Hematopoietic multipotent progenitor cell treated with erythropoietin and hydrocortisone succinate and interleukin-3 and kit ligand, for 8 days (in vitro differentiated cells): Measurements from ENCODE around the gene KRTAP4-2.
"Not testable (repeated sequence)": the region's sequence is repeated elsewhere in the genome, so short reads cannot be mapped to it uniquely, and the experiment has no call there.

Source experiments
- DNase-seq: peaks from one replicate; pipeline ENCODE4 v3.0.0-alpha.2; 2015

Gene KRTAP4-2

DNA sequence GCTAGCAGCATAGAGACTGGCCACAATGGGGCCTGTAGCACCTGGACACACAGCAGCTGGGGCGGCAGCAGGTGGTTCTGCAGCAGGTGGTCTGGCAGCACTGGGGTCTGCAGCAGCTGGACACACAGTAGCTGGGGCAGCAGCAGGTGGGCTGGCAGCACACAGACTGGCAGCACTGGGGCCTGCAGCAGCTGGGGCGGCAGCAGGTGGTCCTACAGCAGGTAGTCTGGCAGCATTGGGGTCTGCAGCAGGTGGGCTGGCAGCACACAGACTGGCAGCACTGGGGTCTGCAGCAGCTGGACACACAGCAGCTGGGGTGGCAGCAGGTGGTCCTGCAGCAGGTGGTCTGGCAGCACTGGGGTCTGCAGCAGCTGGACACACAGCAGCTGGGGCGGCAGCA is 17.8 kb downstream of the KRTAP4-2 start:
- not testable (repeated sequence) for DNase-seq

DNA sequence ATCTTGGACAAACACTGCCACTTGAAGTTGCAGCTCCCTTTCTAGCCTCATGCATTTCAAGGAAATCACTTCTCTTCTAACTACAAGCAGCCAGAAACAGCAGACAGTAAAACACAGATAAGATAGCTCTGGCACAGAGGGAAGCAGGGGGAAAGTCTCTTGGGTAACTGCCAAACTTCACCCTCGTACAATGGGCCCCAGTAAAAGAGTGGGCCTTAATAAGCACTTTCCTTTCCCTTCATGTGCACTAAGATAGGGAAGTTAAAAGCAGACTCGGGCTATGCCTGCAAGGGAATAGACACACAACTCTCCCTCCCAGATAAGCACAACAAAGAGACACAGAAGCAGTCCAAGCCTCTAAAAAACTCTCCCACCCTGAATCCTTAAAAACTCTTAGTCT is 24.2 kb downstream of the KRTAP4-2 start:
- DNase-seq: peak; percentile 63

DNA sequence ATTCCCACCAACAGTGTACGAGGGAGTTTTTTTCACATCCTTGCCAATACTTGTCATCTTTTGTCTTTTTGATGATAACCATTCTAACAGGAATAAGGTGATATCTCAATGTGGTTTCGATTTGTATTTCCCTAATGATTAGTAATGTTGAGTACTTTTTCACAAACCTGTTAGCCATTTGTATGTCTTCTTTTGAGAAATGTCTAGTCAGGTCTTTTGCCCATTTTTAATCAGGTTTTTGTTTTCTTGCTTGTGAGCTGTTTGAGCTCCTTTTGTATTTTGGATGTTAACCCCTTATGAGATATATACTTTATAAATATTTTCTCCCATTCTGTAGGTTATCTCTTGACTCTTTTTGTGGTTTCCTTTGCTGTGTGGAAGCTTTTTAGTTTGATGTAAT is 26.5 kb downstream of the KRTAP4-2 start:
- DNase-seq: no peak

DNA sequence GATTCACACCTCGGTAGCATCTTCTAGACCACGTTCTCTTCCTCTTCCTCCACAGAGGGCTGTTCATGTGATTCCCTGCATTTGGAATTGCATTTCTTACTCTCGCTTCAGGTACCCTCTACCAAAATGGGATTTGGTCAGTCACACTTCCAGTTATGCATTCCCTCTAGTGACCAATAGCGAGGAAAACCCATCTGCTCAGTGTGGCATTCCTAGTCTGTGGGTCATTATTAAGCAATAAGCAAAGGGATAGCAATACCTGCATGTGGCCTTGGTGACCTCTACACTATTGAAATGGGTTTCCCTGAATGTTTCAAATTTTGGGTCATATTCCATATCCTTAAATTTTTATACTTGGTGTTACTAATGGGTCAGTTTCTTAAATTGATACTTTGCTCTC is 28.0 kb downstream of the KRTAP4-2 start:
- no peak for DNase-seq

DNA sequence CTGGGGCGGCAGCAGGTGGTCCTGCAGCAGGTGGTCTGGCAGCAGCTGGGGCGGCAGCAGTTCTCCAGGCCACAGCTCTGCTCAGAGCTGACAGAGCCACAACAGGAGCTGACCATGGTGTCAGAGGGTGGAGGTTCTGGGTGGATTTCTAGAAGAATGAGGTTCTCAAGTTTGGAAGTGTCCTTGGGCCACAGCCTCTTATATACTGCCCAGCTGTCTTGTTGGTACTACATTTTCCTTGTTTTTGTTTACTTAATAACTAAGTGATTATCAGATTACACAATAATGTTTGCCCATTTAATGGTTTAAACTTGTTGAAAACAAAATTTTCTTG is 28.4 kb downstream of the KRTAP4-2 start, which contains the start of gene KRTAP4-5:
KRTAP4-5 (minus strand) TSS at position 174 of the 334 bp plus-strand sequence; CDS start at position 116, 58 bp downstream.
- no peak for DNase-seq

DNA sequence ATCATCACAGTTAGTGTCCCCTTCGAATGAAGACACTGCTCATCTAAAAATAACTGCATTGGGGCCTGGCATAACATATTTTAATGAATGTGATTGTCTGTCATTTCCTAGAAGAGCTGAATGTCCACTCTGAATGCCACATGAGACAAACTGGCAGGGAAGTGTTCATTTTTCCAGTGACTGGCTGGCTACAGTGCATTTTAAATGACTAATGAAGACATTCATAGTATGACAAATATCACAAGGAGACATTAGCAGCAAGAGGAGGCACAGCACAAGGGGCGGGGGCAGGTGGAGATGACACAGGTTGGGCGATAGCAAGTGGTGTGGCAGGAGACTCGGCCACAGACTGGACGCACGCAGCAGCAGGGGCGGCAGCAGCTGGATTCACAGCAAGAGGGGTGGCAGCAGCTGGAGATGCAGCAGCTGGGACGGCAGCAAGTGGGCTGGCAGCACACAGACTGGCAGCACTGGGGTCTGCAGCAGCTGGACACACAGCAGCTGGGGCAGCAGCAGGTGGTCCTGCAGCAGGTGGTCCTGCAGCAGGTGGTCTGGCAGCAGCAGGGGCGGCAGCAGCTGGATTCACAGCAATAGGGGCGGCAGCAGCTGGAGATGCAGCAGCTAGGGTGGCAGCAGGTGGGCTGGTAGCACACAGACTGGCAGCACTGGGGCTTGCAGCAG is 28.9 kb downstream of the KRTAP4-2 start:
- not testable (repeated sequence) for DNase-seq

DNA sequence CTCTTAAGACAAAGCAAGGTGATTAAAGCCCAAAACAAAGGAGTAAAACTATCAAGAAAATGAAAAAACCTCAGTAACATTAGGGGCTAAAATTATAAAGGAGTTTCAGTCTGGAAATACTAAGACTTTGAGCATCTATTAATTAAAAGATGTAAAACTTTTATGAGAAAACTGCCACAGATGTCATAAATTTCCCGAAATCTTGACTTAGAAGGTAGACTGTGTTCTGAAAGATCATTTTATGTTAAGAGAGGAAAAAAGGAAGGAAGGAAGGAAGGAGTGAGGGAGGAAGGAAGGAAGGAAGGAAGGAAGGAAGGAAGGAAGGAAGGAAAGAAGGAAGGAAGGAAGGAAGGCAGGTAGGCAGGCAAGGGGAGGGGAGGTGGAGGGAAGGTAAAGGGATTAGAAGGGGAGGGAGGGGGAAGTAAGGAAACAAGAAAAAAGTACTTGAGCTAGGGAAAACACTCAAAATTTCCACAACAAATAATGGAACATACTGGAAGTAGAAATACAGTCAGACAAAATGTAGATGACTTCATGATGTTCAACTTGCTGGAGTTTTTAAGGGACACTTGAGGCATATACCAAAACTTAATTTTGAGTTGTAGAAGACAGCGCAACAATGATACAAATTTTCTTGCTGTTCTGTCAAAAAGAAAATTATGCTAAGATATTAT is 30.4 kb downstream of the KRTAP4-2 start:
- DNase-seq: no peak

DNA sequence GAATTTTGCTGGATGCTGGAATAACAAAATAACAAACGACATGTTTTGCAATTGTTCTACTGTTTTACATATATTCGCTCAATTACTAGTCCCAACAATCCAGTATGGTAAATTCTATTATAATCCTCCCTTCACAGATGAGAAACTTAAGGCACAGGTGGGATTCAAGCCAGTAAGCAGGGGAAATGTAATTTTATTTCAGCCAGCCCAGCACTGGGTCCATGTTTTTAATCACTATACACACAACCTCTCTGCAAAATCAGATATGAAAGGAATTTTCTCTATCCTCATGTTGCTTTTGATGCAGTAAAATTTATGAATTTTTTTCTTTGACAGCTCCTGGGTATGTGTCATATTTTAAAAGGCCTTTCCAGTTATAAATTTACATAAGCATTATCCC is 32.8 kb downstream of the KRTAP4-2 start:
- no peak for DNase-seq

DNA sequence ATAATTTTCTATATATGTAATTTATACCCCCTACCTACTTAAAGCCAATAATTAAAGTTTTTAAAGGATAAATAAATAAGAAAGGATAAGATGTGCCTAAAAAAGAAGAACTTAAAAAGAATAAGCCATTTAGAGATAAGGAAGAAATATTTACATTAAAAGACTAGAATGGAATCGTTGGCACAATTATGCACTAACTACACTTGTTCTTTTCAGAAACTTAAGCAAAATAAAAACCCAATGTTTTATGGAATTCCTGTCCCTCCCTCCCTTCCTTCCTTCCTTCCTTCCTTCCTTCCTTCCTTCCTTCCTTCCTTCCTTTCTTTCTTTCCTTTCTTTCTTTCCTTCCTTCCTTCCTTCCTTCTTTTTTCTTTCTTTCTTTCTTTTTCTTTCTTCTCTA is 33.2 kb downstream of the KRTAP4-2 start:
- DNase-seq: no peak

DNA sequence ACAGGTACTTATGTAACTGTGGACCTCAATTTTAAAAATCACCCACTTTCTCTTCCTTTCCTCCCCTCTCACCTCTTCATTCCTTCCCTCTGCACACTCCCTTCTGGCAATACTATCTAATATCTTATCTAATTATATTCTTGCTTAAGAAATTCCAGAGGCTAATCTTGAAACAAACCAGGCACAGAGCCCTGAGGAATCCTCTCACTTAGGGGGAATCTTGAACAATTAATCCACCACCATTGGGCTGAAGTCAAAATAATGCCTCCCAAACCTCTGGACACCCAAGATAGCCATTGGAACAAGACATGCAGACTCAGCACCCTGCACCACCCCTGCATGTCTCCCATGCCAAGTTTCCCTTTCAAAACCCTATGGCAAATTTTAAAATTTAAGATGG is 36.7 kb downstream of the KRTAP4-2 start:
- DNase-seq: no peak

DNA sequence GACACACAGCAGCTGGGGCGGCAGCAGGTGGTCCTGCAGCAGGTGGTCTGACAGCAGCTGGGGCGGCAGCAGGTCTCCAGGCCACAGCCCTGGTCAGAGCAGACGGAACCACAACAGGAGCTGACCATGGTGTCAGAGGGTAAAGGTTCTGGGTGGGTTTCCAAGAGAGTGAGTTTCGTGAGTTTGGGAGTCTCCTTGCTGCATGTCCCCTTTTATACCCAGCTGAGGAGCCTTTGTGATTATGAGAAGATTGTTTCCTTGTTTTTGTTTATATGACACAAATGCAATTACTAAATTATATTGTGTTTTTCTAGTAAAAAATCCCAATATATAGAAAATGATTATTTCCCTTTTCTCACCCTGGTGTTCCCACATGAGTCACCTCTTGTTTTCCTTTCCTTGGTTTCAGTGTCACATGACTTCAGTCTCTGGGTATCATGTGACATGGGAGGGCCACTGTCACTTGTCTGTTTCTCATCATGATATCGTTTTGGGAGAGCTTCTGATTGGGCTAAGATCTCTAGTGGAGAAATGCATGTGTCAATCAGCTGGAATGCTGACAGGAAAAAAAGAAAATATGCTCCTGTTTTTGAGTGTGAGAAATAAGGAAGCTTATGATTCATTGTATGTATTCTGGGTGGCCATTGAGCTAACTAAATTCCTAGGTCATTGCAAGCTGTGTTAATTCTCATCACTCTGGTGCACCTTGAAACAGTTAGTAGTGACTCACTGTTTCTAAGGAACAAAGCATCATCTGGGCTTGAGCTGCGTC is 37.5 kb downstream of the KRTAP4-2 start, which contains the start of gene KRTAP4-6:
KRTAP4-6 (minus strand) TSS at position 185 of the 772 bp plus-strand sequence; CDS start at position 128, 57 bp downstream.
- DNase-seq: no peak

DNA sequence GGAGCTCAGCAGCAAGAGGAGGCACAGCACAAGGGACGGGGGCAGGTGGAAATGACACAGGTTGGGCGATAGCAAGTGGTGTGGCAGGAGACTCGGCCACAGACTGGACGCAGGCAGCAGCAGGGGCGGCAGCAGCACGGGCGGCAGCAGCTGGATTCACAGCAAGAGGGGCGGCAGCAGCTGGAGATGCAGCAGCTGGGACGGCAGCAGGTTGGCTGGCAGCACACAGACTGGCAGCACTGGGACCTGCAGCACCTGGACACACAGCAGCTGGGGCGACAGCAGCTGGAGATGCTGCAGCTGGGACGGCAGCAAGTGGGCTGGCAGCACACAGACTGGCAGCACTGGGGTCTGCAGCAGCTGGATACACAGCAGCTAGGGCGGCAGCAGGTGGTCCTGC is 38.2 kb downstream of the KRTAP4-2 start:
- DNase-seq: not testable (repeated sequence)

DNA sequence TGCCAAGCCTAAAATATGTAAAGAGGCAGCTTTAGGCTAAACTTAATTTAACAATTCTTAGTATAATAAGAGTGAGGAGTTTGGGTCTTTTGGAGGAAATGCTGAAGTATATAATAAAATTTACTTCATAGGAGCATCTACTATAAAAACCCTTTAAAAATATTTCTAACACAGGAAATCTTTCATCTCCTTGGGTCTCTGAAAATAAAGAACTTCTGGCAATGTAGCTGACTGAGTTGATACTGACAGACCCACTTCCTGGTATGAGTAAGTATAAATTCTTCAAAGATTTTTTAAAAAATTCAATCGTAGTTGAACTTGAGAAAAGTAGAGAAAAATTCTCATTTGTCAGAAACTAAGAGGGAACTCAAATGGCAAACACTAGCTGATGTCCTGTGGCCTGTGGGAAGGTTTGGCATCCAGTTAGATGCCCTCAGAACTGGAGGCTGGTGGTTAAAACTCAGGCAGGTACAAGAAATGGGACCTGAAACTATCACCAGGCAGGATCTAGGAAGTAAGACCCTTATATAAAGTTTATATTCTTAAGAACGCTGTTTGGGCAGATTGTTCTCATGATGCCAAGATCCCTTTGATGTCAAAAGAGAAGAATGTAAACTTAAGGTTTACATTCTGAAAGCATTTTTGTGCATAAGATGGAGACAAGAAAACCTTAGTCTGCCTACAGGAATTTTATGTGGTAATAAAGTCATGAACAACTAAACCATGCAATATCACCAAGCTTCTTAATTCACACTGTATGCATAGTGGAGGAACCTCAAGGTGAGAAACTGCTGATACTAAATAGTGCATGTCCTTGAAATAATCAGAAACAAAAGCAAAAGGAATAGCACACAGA is 43.9 kb downstream of the KRTAP4-2 start:
- DNase-seq: no peak

DNA sequence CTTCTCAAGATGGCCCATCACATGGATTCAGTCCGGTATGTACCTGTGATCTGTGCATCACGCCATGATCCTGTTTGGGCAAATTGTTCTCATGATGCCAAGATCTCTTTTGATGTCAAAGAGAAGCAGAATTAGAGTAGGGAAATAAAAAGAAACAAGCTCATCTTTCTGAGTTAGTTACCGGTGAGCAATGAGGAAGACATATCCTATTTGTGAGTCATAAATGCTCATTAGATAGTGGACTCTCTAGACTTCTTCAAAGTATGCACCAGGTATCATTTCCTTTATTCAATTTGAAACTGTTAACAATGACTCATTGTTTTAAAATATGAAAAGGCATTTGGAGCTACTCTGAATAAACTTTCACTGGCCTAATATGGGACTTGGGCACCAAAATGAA is 46.0 kb downstream of the KRTAP4-2 start:
- DNase-seq: no peak
